GM21447 (cell line): ENCODE data around the gene RASSF7.

ENCODE experiments used
- ATAC-seq: cut with Tn5 transposase; IDR thresholded peaks from one replicate; pipeline ENCODE4 v1.9.1; 2021; ENCODE audit not compliant: unreplicated experiment

RASSF7 gene

DNA sequence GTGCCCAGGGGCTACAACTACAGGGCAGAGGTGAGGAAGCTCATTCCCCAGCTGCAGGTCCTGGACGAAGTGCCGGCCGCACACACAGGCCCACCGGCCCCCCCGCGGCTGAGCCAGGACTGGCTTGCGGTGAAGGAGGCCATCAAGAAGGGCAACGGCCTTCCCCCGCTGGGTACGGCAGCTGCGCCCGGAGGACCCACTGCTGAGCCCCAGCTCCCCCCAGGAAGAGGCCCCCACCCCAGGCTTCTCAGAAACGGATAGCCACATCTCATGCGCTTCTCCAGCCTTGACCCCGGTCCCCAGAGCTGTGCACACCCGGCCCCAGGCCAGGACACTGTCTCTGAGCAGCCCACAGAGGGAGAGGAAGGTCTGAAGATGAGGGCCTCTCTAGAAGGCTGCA lies 9.6 kb upstream of the RASSF7 start:
- ATAC-seq, result no peak

DNA sequence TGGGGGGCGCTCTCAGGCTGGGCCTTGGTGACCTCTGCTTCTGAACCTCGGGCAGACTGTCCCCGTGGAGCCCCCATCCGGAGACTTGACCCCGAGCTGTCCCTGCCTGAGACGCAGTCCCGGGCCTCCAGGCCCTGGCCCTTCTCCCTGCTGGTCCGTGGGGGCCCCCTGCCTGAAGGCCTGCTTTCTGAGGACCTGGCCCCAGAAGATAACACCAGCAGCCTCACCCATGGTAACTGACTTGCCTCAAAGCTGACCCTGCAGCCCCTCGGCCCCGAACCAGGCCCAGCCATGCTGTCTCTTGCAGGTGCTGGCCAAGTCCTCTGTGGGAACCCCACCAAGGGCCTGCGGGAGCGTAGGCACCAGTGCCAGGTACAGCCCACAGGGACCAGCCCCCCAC lies 9.2 kb upstream of the RASSF7 start:
- no peak for ATAC-seq

DNA sequence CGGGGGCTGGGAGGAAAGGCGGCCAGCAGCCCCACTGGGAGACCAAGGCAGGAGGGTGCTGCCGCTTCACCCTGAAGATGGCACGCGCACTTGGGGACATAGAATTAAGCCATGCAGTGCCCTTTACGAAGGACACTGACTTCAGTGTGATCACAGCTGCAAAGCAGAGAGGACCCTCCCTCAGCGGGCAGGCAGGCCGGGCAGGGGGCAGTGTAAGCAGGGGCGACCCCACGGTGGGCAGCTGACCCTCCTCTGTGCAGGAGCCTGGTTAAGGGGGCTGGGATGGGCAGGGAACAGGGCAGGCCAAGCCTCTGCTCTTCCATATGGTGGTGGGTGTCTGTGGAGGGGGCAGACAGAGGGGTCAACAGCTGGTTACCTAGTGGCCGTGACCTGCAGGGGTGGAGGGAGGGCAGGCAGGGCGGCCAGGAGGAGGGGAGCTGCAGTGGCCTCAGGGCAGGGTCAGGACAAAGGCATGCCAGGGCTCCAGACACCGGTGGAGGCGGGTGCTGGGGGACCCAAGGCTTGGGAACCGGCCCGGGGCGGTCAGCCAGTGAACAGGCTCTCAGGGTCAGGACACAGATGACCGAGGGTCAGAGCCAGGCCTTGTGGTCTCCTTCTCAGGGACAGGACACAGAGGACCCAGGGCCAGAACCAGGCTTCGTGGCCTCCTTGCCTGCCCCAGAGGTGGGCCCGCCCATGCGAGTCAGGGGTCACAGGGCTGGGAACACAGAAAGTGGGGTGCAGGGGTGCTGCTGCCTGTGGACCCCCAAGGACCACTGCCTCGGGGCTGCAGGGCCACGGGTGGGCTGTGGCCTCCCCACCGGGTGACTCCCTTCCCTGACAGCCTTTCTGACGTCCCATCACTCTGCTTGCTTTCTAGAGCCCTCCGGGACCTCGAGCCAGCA lies 7.4 kb upstream of the RASSF7 start:
- no peak for ATAC-seq

DNA sequence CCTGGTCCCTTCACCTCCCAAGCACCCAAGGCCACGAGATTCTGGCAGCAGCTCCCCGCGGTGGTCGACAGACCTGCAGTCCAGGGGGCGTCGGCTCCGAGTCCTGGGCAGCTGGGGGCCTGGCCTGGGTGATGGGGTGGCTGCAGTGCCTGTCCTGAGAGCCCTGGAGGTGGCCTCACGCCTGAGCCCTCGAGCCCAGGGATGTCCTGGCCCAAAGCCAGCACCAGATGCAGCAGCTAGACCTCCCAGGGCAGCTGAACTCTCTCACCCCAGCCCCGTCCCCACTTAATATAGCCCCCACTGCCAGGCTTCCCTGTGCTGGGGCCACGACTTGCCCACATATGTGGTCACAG lies 6.8 kb upstream of the RASSF7 start:
- no peak for ATAC-seq

DNA sequence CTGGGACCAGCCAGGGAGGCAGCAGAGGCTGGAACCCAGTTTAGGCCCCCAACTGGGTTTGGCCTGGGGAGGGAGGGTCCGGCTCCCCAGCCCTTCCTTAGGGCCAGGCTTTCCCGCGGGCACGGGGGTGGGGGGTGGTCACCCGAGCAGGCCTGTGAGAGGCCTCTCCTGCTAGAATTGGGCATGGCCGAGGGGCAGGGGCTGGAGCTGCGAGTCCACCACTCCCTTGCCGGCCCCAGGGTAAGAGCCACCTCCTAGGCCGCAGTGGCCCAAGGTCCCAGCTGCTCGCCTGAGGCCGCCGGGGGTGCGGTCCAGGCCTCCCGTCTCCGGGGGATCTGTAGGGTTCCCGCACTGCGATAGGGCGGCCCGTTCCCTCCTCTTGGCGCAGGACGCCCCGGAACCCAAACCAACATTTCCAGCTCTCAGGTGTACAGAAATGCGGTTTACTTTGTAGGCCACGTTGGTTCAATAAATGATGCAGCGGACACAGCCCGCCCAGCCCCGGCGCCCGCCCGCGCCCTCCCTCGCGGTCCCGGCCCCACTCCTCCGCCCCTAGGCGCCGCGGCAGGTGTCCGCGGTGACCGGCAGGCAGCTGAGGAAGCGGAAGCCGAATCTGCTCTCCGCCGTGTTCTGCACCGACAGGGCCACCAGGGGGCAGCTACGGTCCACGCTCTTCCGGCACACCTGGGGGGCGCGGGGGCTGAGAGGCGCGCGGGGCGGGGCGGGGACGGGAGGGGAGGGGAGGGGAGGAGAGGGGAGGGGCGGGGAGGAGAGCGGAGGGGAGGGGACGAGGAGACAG lies 6.1 kb upstream of the RASSF7 start:
- ATAC-seq, result peak; percentile 62

DNA sequence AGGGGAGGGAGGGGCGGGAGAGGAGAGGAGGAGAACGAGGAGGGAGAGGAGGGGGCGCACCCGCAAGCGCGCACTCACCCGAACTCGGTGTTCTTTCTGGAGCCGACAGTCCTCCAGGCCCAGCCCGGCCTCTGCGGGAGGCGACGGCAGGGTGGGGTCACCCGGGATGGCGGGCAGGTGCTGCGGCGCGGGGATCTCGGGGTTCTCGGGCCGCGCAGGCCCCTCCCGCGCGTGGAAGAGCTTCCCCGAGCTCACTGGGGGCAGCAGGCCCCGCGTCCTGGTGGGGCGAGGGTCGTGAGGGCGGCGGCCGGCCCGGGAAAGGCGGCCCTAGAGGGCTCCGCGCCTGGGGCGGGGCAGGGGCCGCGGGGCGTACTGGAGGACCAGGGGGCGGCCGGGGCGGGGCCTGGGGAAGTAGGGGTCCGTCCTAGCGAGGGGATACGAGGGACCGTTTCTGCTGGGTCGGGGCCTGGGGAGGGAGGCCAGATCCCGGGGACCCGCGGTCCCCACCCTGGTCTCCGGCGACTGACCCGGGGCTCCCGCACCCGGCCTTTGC lies 5.5 kb upstream of the RASSF7 start:
- ATAC-seq, result no peak

DNA sequence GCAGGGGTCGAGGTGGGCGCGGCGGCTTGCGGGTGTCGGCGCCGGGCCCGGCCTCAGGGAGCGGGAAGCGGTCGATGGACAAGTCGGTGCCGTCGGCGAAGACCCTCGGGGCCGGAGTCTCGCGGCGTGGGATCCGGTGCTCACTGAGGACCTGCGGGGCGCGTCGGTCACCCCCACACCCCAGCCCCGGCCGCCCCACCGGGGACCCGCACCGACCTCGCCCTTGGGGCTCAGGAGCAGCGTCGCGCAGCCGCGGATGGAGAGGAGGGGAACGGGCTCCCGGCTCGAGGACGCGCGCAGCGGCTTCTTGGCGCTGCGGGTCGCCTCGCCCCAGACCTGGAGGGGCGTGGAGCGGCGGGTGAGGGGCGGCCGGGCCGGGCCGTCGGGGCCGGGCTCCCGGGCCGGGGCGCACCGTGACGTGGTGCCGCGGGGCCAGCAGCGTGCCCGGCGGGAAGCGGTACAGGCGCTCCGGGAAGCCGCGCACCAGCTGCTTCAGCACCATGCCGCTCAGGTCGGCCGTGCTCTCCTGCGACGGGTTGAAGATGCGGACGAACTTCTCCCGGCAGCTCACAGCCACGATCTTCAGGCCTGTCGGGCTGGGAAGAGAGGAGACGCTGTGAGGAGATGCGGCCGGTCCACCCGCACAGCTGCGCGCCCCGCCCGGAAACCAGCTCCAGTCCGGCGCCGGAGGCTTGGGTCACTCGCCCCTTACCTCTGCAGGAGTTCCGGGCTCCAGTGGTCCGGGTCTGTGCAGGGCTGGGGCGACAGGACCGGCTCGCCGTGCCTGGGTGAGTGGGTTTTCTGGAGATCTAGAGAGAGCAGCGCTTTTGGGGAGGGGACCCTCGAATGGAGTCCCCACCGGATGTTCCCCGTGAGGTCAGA lies 4.7 kb upstream of the RASSF7 start:
- ATAC-seq, result no peak

DNA sequence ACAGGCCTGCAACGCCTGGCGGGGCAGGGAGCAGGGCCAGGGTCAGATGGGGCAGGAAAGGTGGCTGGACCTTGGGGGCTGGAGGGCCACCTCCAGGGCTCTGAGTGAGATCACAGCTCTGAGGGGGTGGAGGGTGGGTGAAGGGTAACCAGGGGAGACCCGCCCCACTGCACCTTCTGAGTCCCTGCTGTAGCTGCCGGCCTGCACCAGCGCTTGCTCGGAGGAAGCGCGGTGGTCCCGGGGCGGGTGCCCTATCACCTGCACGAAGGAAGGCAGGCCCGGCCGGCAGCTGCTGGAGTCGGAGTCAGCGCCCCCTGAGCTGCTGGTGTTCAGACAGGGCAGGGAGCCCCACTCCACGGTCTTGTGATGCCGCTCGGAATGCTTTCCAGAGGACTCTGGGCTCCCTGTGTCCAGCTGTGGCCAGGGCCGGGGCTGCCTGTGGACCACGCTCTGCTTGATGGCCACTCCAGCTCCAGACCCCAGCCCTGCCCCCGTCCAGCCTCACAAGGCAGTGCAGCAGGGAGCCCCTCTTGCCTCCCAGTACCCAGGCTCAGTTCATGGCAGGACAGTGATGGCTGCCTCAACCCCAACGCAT lies 4.0 kb upstream of the RASSF7 start:
- no peak for ATAC-seq

DNA sequence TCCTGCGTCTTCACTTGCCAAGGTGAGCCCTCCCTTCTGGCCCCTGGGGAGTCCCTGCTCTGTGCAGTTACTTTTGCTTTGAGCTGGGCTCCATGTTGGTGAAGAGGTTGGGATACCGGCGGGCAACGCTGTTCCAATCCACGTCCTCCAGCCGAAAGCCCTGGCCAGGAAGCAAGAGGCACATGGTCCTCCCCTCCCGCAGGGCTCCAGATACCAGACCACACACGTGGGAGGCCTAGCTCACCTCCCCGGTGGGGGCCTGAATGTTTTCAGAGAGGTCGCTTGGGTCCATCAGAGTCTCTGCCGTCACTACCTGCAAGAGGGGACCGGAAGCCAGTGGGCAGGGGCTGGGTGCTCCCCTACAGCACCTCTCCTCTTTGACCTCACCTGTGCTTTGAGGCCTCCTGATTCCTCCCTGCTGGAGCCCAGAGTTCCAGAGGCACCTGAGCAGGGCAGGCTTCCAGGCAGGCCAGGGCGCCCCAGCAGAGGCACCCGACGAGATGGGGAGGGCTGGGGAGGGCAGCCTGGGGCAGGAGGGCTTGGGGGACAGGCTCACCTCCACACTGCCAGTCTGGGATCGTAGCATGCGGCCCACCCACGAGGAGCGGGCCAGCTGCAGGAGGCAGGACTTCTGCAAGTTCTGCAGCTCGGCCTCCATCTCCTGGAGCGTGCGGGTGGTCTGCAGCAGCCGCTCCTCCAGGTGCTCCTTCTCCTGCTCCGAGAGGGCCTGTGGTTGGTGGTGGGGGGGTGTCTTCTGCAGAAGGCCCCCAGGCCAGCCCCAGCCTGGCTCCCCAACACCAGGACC lies 3.2 kb upstream of the RASSF7 start:
- ATAC-seq, result no peak

DNA sequence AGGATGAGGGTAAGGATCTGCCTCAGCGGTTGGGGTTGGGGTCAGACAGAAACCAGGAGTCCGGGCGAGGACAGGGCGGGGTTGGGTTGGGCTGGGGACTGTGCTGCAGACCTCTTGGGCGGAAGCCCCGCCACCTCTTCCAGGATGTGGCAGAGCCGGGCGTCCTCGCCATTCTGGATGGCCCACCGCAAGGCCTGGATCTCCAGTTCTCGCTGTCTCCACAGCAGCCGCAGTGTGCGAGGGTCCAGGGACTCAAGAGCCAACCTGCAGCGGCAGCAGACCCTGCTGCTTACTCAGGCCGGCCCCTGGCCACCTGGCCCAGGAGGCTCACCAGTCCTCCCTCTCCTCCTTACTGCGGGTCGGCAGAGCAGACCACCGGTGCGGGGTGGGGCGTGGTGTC lies 2.3 kb upstream of the RASSF7 start:
- no peak for ATAC-seq

DNA sequence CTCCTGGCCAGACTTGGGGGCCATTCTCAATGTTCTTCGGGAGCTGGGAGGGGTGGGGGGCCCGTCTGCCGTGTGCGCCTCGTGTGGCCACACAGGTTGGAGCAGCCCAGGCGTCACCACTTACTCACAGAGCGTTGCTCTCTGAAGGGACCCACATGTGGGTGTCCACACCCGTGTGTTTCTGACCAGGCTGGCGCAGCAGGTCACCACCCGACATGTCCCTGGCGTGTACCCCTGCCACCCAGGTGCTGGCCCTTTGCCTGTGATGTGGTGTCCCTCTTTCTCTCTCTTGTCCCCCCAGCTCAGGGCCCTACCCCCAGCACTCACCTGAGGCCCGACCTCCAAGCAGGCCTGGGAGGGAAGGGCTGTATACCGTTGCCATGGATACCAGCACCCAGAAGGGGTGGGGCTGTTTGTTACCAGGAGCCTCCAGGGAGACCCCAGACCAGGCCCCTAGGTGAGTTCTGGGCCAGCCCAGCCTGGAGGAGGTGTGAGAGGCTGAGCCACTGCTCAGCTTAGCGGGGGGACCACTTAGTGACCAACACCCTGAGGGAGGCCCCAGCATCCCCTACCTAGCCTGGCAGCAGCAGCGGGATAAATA lies 1.6 kb upstream of the RASSF7 start:
- ATAC-seq, result no peak

DNA sequence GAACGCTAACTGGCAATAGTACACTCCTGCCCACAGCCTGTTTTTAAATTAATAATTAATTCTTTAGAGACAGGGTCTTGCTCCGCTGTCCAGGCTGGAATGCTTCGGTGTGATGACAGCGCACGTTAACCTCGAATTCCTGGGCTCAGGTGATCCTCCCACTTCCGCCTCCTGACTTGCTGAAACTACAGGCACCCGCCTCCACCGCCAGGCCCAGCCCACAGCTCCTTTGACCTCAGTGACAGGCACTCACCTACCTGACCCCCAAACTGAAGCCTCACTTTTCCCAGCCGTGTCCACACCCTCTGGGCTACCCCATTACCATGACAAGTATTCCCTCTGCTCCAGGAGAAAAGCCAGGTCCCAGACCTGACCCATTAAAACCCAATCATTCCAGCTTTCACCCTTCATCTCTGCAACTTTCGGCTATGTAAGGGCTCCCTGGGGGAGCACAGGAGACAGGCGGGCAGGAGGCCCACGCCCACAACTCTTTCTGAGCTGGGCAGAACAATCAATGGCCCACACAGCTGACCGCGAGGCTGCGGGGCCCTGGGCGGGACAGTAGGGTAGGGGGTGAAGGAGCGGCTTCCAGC lies 962 bp upstream of the RASSF7 start:
- no peak for ATAC-seq

DNA sequence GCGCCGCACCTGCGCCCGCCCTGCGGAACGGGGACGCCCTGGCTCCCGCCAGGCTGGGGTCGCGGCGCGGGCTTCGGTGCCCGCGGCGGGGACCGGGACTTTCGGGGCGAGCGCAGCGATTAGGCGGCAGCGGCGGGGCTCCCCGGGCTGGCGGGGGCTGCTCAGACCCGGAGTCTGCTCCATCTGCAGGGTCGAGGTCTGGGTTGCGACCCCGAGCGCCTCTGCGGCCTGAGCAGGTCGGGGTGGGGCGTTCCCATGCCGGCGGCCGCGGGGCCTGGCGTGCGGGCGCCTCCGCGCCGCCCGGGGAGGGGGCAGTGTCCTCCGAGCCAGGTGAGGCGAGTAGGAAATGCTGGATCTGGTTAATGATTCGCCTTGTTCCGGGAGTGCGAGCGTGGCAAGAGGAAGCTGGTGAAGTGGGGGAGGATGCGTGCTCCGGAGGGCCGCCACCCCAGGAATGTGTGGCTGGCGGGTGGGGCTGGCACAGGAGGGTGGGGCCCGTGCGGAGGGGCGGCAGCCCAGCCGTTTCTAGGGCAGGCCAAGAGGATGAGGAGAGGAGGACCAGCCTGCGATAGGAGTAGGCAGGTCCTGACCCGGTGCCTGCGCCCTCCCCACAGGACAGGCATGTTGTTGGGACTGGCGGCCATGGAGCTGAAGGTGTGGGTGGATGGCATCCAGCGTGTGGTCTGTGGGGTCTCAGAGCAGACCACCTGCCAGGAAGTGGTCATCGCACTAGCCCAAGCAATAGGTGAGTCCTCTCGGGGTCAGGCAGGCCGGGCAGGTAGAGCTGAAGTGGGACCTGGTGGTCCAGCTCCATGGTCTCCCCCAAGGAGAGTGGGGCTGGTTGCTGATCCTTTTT lies 606 bp downstream of the RASSF7 start:
- peak; percentile 24 for ATAC-seq

DNA sequence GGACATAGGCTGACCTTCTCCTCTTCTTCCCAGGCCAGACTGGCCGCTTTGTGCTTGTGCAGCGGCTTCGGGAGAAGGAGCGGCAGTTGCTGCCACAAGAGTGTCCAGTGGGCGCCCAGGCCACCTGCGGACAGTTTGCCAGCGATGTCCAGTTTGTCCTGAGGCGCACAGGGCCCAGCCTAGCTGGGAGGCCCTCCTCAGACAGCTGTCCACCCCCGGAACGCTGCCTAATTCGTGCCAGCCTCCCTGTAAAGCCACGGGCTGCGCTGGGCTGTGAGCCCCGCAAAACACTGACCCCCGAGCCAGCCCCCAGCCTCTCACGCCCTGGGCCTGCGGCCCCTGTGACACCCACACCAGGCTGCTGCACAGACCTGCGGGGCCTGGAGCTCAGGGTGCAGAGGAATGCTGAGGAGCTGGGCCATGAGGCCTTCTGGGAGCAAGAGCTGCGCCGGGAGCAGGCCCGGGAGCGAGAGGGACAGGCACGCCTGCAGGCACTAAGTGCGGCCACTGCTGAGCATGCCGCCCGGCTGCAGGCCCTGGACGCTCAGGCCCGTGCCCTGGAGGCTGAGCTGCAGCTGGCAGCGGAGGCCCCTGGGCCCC lies 1.4 kb downstream of the RASSF7 start:
- ATAC-seq, result no peak

DNA sequence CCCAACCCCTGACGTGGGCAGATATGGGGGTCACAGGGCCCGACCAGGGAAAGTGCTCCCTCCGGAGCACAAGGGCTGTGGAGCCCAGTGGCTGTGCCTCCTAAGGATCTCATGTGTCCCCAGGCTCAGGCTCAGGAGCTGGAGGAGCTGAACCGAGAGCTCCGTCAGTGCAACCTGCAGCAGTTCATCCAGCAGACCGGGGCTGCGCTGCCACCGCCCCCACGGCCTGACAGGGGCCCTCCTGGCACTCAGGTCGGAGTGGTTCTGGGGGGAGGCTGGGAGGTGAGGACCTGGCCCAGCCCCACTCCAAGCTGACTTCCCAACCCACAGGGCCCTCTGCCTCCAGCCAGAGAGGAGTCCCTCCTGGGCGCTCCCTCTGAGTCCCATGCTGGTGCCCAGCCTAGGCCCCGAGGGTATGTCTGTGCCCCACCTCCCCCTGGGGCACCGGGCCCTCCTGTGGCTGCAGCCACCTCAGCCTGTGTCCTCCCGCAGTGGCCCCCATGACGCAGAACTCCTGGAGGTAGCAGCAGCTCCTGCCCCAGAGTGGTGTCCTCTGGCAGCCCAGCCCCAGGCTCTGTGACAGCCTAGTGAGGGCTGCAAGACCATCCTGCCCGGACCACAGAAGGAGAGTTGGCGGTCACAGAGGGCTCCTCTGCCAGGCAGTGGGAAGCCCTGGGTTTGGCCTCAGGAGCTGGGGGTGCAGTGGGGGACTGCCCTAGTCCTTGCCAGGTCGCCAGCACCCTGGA lies 2.5 kb downstream of the RASSF7 start:
- ATAC-seq, result no peak

DNA sequence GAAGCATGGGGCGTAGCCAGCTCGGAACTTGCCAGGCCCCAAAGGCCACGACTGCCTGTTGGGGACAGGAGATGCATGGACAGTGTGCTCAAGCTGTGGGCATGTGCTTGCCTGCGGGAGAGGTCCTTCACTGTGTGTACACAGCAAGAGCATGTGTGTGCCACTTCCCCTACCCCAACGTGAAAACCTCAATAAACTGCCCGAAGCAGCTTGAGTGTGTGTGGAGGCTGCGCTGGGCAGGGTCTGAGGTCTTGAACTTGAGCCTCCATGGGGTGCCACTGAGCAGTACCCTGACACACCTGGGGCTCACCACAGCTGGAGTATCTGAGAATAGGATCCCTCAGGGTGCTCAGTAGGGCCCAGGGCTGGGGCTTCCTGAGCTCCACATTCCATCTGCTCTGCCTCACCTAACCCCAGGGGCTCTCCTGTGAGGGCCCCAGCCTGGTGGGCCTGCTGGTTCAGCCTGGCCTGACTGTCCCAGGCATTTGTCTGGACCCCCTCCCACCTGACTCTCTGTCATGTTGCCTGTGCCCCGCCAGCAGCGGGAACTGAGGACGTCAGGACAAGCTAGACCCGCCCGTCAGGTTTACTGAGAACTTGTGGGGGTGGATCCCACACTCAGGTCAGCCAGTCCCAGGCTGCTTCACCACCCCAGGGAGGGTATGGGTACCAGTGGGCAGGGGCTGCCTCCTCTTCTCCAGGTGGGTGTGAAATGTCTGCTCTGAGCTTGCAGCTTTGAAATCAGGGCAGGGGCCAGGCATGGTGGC lies 3.2 kb downstream of the RASSF7 start:
- no peak for ATAC-seq
